ELR (cell line): Measurements from ENCODE around the gene COX19.

Source experiments
- DNase-seq: peaks from one replicate; pipeline ENCODE4 v3.0.0-alpha.2; 2015; ENCODE audit warnings: low read depth

The COX19 gene

GRCh38 chr7:991729-992656, 16.6 kb upstream of the COX19 start:
- no peak for DNase-seq

GRCh38 chr7:990933-991728, 15.8 kb upstream of the COX19 start:
- DNase-seq, result no peak

GRCh38 chr7:990352-990932, 15.1 kb upstream of the COX19 start:
- DNase-seq, result no peak

GRCh38 chr7:988963-989529, 13.7 kb upstream of the COX19 start:
- DNase-seq, result no peak

GRCh38 chr7:988426-988911, 13.1 kb upstream of the COX19 start:
- DNase-seq, result no peak

GRCh38 chr7:987909-988308, 12.6 kb upstream of the COX19 start:
- no peak for DNase-seq

- DNase-seq, result no peak
Measured at GRCh38 chr7:986766-987751, 11.7 kb upstream of the COX19 start.

- DNase-seq, result peak; percentile 74
Measured at GRCh38 chr7:985915-986741, 10.8 kb upstream of the COX19 start.

GRCh38 chr7:985127-985416, 9.7 kb upstream of the COX19 start:
- DNase-seq, result no peak

- DNase-seq, result no peak
Measured at GRCh38 chr7:984361-985126, 9.2 kb upstream of the COX19 start.

GRCh38 chr7:983616-984071, 8.3 kb upstream of the COX19 start:
- DNase-seq, result no peak

- DNase-seq, result no peak
Measured at GRCh38 chr7:983004-983615, 7.8 kb upstream of the COX19 start, which contains the start of gene CYP2W1. Gene CYP2W1 (plus strand): TSS chr7:983181. CDS start chr7:983212, 31 bp downstream.

- no peak for DNase-seq
Measured at GRCh38 chr7:982511-983003, 7.2 kb upstream of the COX19 start.

GRCh38 chr7:981793-982510, 6.6 kb upstream of the COX19 start:
- DNase-seq, result no peak

GRCh38 chr7:979886-980571, 4.7 kb upstream of the COX19 start:
- no peak for DNase-seq

- no peak for DNase-seq
Measured at GRCh38 chr7:979151-979550, 3.8 kb upstream of the COX19 start.

- DNase-seq, result no peak
Measured at GRCh38 chr7:978416-979091, 3.2 kb upstream of the COX19 start.
